ENCODE results near the gene GPR151.
"Not testable (repeated sequence)": the region's sequence is repeated elsewhere in the genome, so short reads cannot be mapped to it uniquely, and the experiment has no call there.

Gene GPR151

GRCh38 chr5:146516151-146516475 lies at the start of gene GPR151:
Gene GPR151 (minus strand): TSS chr5:146516190. CDS start chr5:146516113, 77 bp downstream.
- TF ChIP-seq CTCF (IDR thresholded peaks at IDR 0.05; ENCODE audit: extremely low read depth, missing control alignments) = no peak
- DNase-seq (ENCODE audit: low spot score) = no peak

- TF ChIP-seq CTCF (IDR thresholded peaks at IDR 0.05; ENCODE audit: extremely low read depth, missing control alignments) = no peak
- DNase-seq (ENCODE audit: low spot score) = no peak
These were observed 48.2 kb upstream of the GPR151 start for GRCh38 chr5:146564007-146564762.

GRCh38 chr5:146562461-146562860 lies 46.5 kb upstream of the GPR151 start:
- DNase-seq (ENCODE audit: low spot score) = no peak
- no peak for TF ChIP-seq CTCF (IDR thresholded peaks at IDR 0.05; ENCODE audit: extremely low read depth, missing control alignments)

- DNase-seq (ENCODE audit: low spot score) = no peak
- TF ChIP-seq CTCF (IDR thresholded peaks at IDR 0.05; ENCODE audit: extremely low read depth, missing control alignments) = no peak
These were observed 45.7 kb upstream of the GPR151 start for GRCh38 chr5:146561711-146562110.

- DNase-seq (ENCODE audit: low spot score) = no peak
- TF ChIP-seq CTCF (IDR thresholded peaks at IDR 0.05; ENCODE audit: extremely low read depth, missing control alignments) = no peak
These were observed 44.3 kb upstream of the GPR151 start for GRCh38 chr5:146560205-146560812.

- not testable (repeated sequence) for DNase-seq (ENCODE audit: low spot score)
- TF ChIP-seq CTCF (IDR thresholded peaks at IDR 0.05; ENCODE audit: extremely low read depth, missing control alignments) = peak; percentile 14
These were observed 40.9 kb upstream of the GPR151 start for GRCh38 chr5:146556884-146557283.

GRCh38 chr5:146553446-146553845 lies 37.5 kb upstream of the GPR151 start:
- TF ChIP-seq CTCF (IDR thresholded peaks at IDR 0.05; ENCODE audit: extremely low read depth, missing control alignments) = no peak
- no peak for DNase-seq (ENCODE audit: low spot score)
